ENCODE data around the gene ACAN. TPM values are rescaled to one million over a fixed set of nuclear protein-coding genes. Genes with fewer than 3 reads are reported as not detected.

The ACAN gene
- total and polyA plus RNA-seq, 9 of the 15 experiments (the other 6 are each of a cell fraction or from before 2014, with no cell fraction given), result not detected

- TF ChIP-seq TAF9B (IDR thresholded peaks at IDR 0.05; ENCODE audit: partially characterized antibody) (no peak), OTX1 (CRISPR knock-in tag; IDR thresholded peaks at IDR 0.05) (no peak), TCF7L2 (IDR thresholded peaks at IDR 0.05; ENCODE audit: low read depth, low read length) (no peak), RHOXF2B (CRISPR knock-in tag; conservative IDR thresholded peaks at IDR 0.05) (no peak), ARID4B (CRISPR knock-in tag; IDR thresholded peaks at IDR 0.05) (no peak), PTTG1 (tag; IDR thresholded peaks at IDR 0.05; ENCODE audit: low read depth) (no peak), ATF4 (CRISPR knock-in tag; IDR thresholded peaks at IDR 0.05) (no peak), SUPT5H (IDR thresholded peaks at IDR 0.05) (no peak), HNRNPK (IDR thresholded peaks at IDR 0.05; ENCODE audit: low read depth, low read length, poor library complexity, severe bottlenecking) (no peak), MGA (IDR thresholded peaks at IDR 0.05) (no peak)
These were observed 101.5 kb downstream of the ACAN start (continued) for GRCh38 chr15:88904624-88905327.

All from K562 (cell line).